Astrocyte (in vitro differentiated cells and primary cell): Measurements from ENCODE around the gene PATL1. TPM values are rescaled to one million over a fixed set of nuclear protein-coding genes. Genes with fewer than 3 reads are reported as not detected.

Experiments
- DNase-seq: peaks from one replicate; pipeline ENCODE4 v3.0.0-alpha.2; 2010; ENCODE audit warnings: low read depth
- FAIRE-seq: peaks from 2 replicates; lab custom pipeline; 2011; peaks lifted over from hg19 to GRCh38; lab: Jason Lieb, UNC
- H2AFZ ChIP-seq: 2 replicates; pipeline ENCODE4 v1.6.0; 2012; ENCODE audit warnings: low read depth, low read length, inconsistent platforms
- H3K27ac ChIP-seq: 2 replicates; pipeline ENCODE4 v1.5.1; 2011; ENCODE audit warnings: low read depth, low read length, inconsistent platforms
- H3K27me3 ChIP-seq: 2 replicates; pipeline ENCODE4 v1.6.0; 2011; ENCODE audit warnings: low read length, inconsistent platforms; ENCODE audit not compliant: insufficient read depth
- H3K36me3 ChIP-seq: 2 replicates; pipeline ENCODE4 v1.5.1; 2011; ENCODE audit warnings: low read length, inconsistent platforms; ENCODE audit not compliant: insufficient read depth
- H3K4me1 ChIP-seq: 2 replicates; pipeline ENCODE4 v1.5.1; 2011; ENCODE audit warnings: low read length, inconsistent platforms; ENCODE audit not compliant: insufficient read depth
- H3K4me2 ChIP-seq: 2 replicates; pipeline ENCODE4 v1.6.0; 2012; ENCODE audit warnings: low read length, inconsistent platforms
- H3K4me3 ChIP-seq: 2 replicates; pipeline ENCODE4 v1.5.1; 2011; ENCODE audit warnings: low read depth, mild to moderate bottlenecking, low read length, inconsistent platforms; ENCODE audit not compliant: insufficient read depth
- H3K79me2 ChIP-seq: 2 replicates; pipeline ENCODE4 v1.6.0; 2012; ENCODE audit warnings: mild to moderate bottlenecking, low read length, inconsistent platforms; ENCODE audit not compliant: insufficient read depth
- H3K9ac ChIP-seq: 2 replicates; pipeline ENCODE4 v1.6.0; 2012; ENCODE audit warnings: mild to moderate bottlenecking, low read length, inconsistent platforms
- H3K9me3 ChIP-seq: 2 replicates; pipeline ENCODE4 v1.5.1; 2012; ENCODE audit warnings: low read depth, mild to moderate bottlenecking, low read length, inconsistent platforms; ENCODE audit not compliant: insufficient read depth
- H4K20me1 ChIP-seq: 2 replicates; pipeline ENCODE4 v1.6.0; 2012; ENCODE audit warnings: low read length, inconsistent platforms; ENCODE audit not compliant: insufficient read depth
- H3K27ac Mint-ChIP-seq: one replicate; pipeline ENCODE4 v1.8.0; 2021; ENCODE audit warnings: mild to moderate bottlenecking, mixed read lengths; ENCODE audit not compliant: unreplicated experiment
- H3K27me3 Mint-ChIP-seq: one replicate; pipeline ENCODE4 v1.8.0; 2021; ENCODE audit warnings: low read depth, mixed read lengths; ENCODE audit not compliant: unreplicated experiment
- H3K36me3 Mint-ChIP-seq: one replicate; pipeline ENCODE4 v1.8.0; 2021; ENCODE audit warnings: low read depth, mixed read lengths; ENCODE audit not compliant: unreplicated experiment
- H3K4me1 Mint-ChIP-seq: one replicate; pipeline ENCODE4 v1.8.0; 2021; ENCODE audit warnings: low read depth, mixed read lengths; ENCODE audit not compliant: unreplicated experiment
- H3K4me3 Mint-ChIP-seq: one replicate; pipeline ENCODE4 v1.8.0; 2021; ENCODE audit warnings: mild to moderate bottlenecking, moderate library complexity, mixed read lengths; ENCODE audit not compliant: unreplicated experiment
- H3K9me3 Mint-ChIP-seq: one replicate; pipeline ENCODE4 v1.8.0; 2021; ENCODE audit warnings: mild to moderate bottlenecking, mixed read lengths; ENCODE audit not compliant: unreplicated experiment
- EZH2 ChIP-seq: IDR thresholded peaks from 2 replicates; pipeline ENCODE4 v1.6.1; 2012; ENCODE audit warnings: mild to moderate bottlenecking, low read length, inconsistent platforms; ENCODE audit not compliant: insufficient read depth
- microRNA-seq: library from miRNA; unstranded; fragments of <30 nt; microRNA quantifications from one replicate; pipeline ENCODE4 v1.2.0, GENCODE V29; 2020
- total RNA-seq: library from RNA; stranded (reverse); gene quantifications from 2 replicates; pipeline ENCODE4 v1.2.1, GENCODE V29; 2021
- TF ChIP-seq, protein P1 (sequence below): IDR thresholded peaks from 2 replicates; pipeline ENCODE4 v1.5.1; 2011; ENCODE audit warnings: low read depth, mild to moderate bottlenecking, inconsistent platforms, low read length, moderate library complexity; ENCODE audit not compliant: insufficient read depth

PATL1 gene
- total RNA-seq, 1 donor from 2014 or later, result 38.1 TPM

GRCh38 chr11:59598961-59599360, 69.9 kb downstream of the PATL1 start:
- H3K36me3 Mint-ChIP-seq, result peaks cover 20% of the 10 kb centered on the region
- H2AFZ ChIP-seq, result no peak overlapping the region

More at GRCh38 chr11:59598961-59599360, 69.9 kb downstream of the PATL1 start:
- H3K36me3 ChIP-seq, result peaks cover 73% of the 10 kb centered on the region
- Mint-ChIP-seq H3K4me3 (no peak overlapping the region), H3K9me3 (no peaks in the 10 kb centered on the region), H3K27ac (no peak overlapping the region), H3K27me3 (no peaks in the 10 kb centered on the region), H3K4me1 (no peaks in the 10 kb centered on the region)
- H3K4me2 ChIP-seq, result no peak overlapping the region
- peaks cover 39% of the 10 kb centered on the region for H3K79me2 ChIP-seq
- H3K27ac ChIP-seq, result no peak overlapping the region
- TF ChIP-seq, protein P1, sequence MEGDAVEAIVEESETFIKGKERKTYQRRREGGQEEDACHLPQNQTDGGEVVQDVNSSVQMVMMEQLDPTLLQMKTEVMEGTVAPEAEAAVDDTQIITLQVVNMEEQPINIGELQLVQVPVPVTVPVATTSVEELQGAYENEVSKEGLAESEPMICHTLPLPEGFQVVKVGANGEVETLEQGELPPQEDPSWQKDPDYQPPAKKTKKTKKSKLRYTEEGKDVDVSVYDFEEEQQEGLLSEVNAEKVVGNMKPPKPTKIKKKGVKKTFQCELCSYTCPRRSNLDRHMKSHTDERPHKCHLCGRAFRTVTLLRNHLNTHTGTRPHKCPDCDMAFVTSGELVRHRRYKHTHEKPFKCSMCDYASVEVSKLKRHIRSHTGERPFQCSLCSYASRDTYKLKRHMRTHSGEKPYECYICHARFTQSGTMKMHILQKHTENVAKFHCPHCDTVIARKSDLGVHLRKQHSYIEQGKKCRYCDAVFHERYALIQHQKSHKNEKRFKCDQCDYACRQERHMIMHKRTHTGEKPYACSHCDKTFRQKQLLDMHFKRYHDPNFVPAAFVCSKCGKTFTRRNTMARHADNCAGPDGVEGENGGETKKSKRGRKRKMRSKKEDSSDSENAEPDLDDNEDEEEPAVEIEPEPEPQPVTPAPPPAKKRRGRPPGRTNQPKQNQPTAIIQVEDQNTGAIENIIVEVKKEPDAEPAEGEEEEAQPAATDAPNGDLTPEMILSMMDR, result no peak
- no peak for TF ChIP-seq EZH2
- no peak for FAIRE-seq
- no peaks in the 10 kb centered on the region for H3K27me3 ChIP-seq
- no peak overlapping the region for H3K9ac ChIP-seq
- no peaks in the 10 kb centered on the region for H3K9me3 ChIP-seq
- no peak for DNase-seq
- no peak overlapping the region for H3K4me3 ChIP-seq
- H4K20me1 ChIP-seq, result peaks cover 69% of the 10 kb centered on the region
- no peaks in the 10 kb centered on the region for H3K4me1 ChIP-seq

Small RNA genes lying within 50 kb of the gene (microRNA-seq; reads per million reads assigned to microRNA genes)
- gene MIR3162, result 1.1 reads per million

Other genes with a start within 250 kb of the PATL1 start
- gene OR5A2, start 242.6 kb downstream of the PATL1 start, total RNA-seq, result not detected in 2 replicates
- not detected in 2 replicates for gene OR5A1, start 232.6 kb downstream of the PATL1 start, total RNA-seq
- gene OR4D6, start 212.1 kb downstream of the PATL1 start, total RNA-seq, result not detected in 2 replicates
- not detected in 2 replicates for gene OR4D10, start 195.7 kb downstream of the PATL1 start, total RNA-seq
- gene OR4D11, start 165.5 kb downstream of the PATL1 start, total RNA-seq, result not detected in 2 replicates
- not detected in 2 replicates for gene OR4D9, start 157.5 kb downstream of the PATL1 start, total RNA-seq
- gene OSBP, start 53.3 kb downstream of the PATL1 start, total RNA-seq, result 48.6 and 52.0 TPM in 2 replicates
- not detected in 2 replicates for gene OR10V1, start 44.8 kb upstream of the PATL1 start, total RNA-seq
- 43.1 and 61.2 TPM in 2 replicates for gene STX3, start 86.3 kb upstream of the PATL1 start, total RNA-seq
- 29.7 and 30.9 TPM in 2 replicates for gene MRPL16, start 141.7 kb upstream of the PATL1 start, total RNA-seq
- not detected in 2 replicates for gene CBLIF, start 176.5 kb upstream of the PATL1 start, total RNA-seq
- 0.45 TPM in 1 of 2 replicates, not detected in the other for gene TCN1, start 197.4 kb upstream of the PATL1 start, total RNA-seq
- not detected in 2 replicates for gene OOSP3, start 209.7 kb upstream of the PATL1 start, total RNA-seq